CD14-positive monocyte (primary cell): Measurements from ENCODE around the gene RASL11B. TPM values are rescaled to one million over a fixed set of nuclear protein-coding genes. Genes with fewer than 3 reads are reported as not detected.

ENCODE experiments used
- DNase-seq, 3 donors: peaks; one replicate each; pipeline ENCODE4 v3.0.0-alpha.2; 2011 to 2022
- H2AFZ ChIP-seq: 2 replicates; pipeline ENCODE4 v1.6.0; 2012; ENCODE audit warnings: mild to moderate bottlenecking, low read depth, low read length, inconsistent platforms; ENCODE audit not compliant: insufficient read depth, poor library complexity, severe bottlenecking
- H3K27ac ChIP-seq, 2 donors: 1 replicate in 1 of 2; 2 replicates in 1 of 2; pipeline ENCODE4 v1.5.1; 2012 to 2013; ENCODE audit warnings: low read length in 2 of 2, control low read depth in 1 of 2, inconsistent platforms in 1 of 2, low read depth in 1 of 2, mild to moderate bottlenecking in 1 of 2
- H3K27me3 ChIP-seq, 2 donors: one replicate each; pipeline versions ENCODE4 v1.6.0 to v1.6.1; 2011 to 2013; ENCODE audit warnings: low read length in 2 of 2; ENCODE audit not compliant: control insufficient read depth in 2 of 2, insufficient read depth in 2 of 2
- H3K36me3 ChIP-seq, 2 donors: replicated peaks in 1 of 2; 1 replicate in 1 of 2; 2 replicates in 1 of 2; pipeline versions ENCODE4 v1.5.1 to v1.6.1; 2012 to 2013; ENCODE audit warnings: low read length in 2 of 2, control low read depth in 1 of 2, inconsistent platforms in 1 of 2, mild to moderate bottlenecking in 1 of 2; ENCODE audit not compliant: insufficient read depth in 2 of 2, control insufficient read depth in 1 of 2
- H3K4me1 ChIP-seq, 2 donors: 1 replicate in 1 of 2; 2 replicates in 1 of 2; pipeline versions ENCODE4 v1.5.1 to v1.6.1; 2012 to 2013; ENCODE audit warnings: low read length in 2 of 2, control low read depth in 1 of 2, inconsistent platforms in 1 of 2, mild to moderate bottlenecking in 1 of 2, moderate library complexity in 1 of 2; ENCODE audit not compliant: insufficient read depth in 2 of 2, control insufficient read depth in 1 of 2
- H3K4me2 ChIP-seq: replicated peaks from 2 replicates; pipeline ENCODE3; 2012; ENCODE audit warnings: low read length, moderate library complexity, mild to moderate bottlenecking; ENCODE audit not compliant: poor library complexity, severe bottlenecking; ENCODE audit errors: extremely low read depth
- H3K4me3 ChIP-seq, 3 experiments: fragments of 200-600 bp in 1 of 3; sonication (generic) in 1 of 3; replicated peaks in 1 of 3; 1 replicate in 2 of 3; 2 replicates in 1 of 3; pipeline ENCODE4 v1.5.1; 2011 to 2013; ENCODE audit warnings: low read length in 3 of 3, mild to moderate bottlenecking in 3 of 3, control low read depth in 2 of 3, low read depth in 2 of 3, inconsistent platforms in 1 of 3, moderate library complexity in 1 of 3
- H3K79me2 ChIP-seq: 2 replicates; pipeline ENCODE4 v1.6.0; 2012; ENCODE audit warnings: mild to moderate bottlenecking, control low read depth, inconsistent platforms, low read length, moderate library complexity; ENCODE audit not compliant: insufficient read depth
- H3K9ac ChIP-seq: 2 replicates; pipeline ENCODE4 v1.6.0; 2017; ENCODE audit warnings: low read length, mild to moderate bottlenecking; ENCODE audit not compliant: insufficient read depth, poor library complexity, severe bottlenecking
- H3K9me3 ChIP-seq, 2 donors: replicated peaks in 1 of 2; 1 replicate in 1 of 2; 2 replicates in 1 of 2; pipeline versions ENCODE4 v1.5.1 to v1.6.1; 2012 to 2013; ENCODE audit warnings: low read length in 2 of 2, control low read depth in 1 of 2; ENCODE audit not compliant: control insufficient read depth in 1 of 2, insufficient read depth in 1 of 2
- H4K20me1 ChIP-seq: 2 replicates; pipeline ENCODE4 v1.6.0; 2012; ENCODE audit warnings: mild to moderate bottlenecking, low read length, control low read depth, moderate library complexity; ENCODE audit not compliant: insufficient read depth
- H3K27ac Mint-ChIP-seq, 7 donors: one replicate each; pipeline ENCODE4 v1.8.0; 2020; ENCODE audit warnings: mild to moderate bottlenecking in 7 of 7, mixed read lengths in 7 of 7, moderate library complexity in 6 of 7, inconsistent platforms in 2 of 7
- H3K27me3 Mint-ChIP-seq, 3 donors: one replicate each; pipeline ENCODE4 v1.8.0; 2021 to 2022; ENCODE audit warnings: low read depth in 3 of 3, mild to moderate bottlenecking in 3 of 3, mixed read lengths in 3 of 3, moderate library complexity in 3 of 3, inconsistent platforms in 1 of 3
- H3K36me3 Mint-ChIP-seq, 2 donors: one replicate each; pipeline ENCODE4 v1.8.0; 2020; ENCODE audit warnings: mixed read lengths in 2 of 2, inconsistent platforms in 1 of 2, mild to moderate bottlenecking in 1 of 2
- H3K4me1 Mint-ChIP-seq: one replicate; pipeline ENCODE4 v1.8.0; 2020; ENCODE audit warnings: mild to moderate bottlenecking, mixed read lengths
- H3K4me3 Mint-ChIP-seq, 2 donors: one replicate each; pipeline ENCODE4 v1.8.0; 2020; ENCODE audit warnings: mild to moderate bottlenecking in 2 of 2, mixed read lengths in 2 of 2, moderate library complexity in 1 of 2
- H3K9me3 Mint-ChIP-seq, 7 donors: one replicate each; pipeline ENCODE4 v1.8.0; 2020 to 2022; ENCODE audit warnings: mixed read lengths in 7 of 7, mild to moderate bottlenecking in 6 of 7, moderate library complexity in 6 of 7, inconsistent platforms in 2 of 7
- CTCF ChIP-seq: fragments of 200-600 bp; IDR thresholded peaks from one replicate; pipeline ENCODE4 v1.8.0; 2022; ENCODE audit warnings: antibody characterized with exemption, mild to moderate bottlenecking
- WGBS: methylation state at CpG from one replicate; pipeline ENCODE4 v1.1.5; 2013; ENCODE audit warnings: missing lambda C conversion rate; ENCODE audit not compliant: insufficient coverage; 5-methylcytosine and 5-hydroxymethylcytosine counted together
- intact Hi-C, 2 donors: fragments of 100-400 bp; cut with micrococcal nuclease; formaldehyde crosslinking; loops; one replicate each; pipeline versions ENCODE4 v1.15.0 to v1.15.1; 2023
- polyA plus RNA-seq, 3 donors: library from polyadenylated mRNA; depleted of rRNA in 1 of 3; unstranded in 2 of 3; stranded (reverse) in 1 of 3; fragments of 300-500 nt in 2 of 3; fragments of >200 nt in 1 of 3; fragmentation: Illumina TruSeq in 2 of 3; gene quantifications; 1 replicate in 2 of 3; 2 replicates in 1 of 3; pipeline ENCODE4 v1.2.3, GENCODE V29; 2012 to 2021

The RASL11B gene
- polyA plus RNA-seq, 3 donors: not detected

DNA sequence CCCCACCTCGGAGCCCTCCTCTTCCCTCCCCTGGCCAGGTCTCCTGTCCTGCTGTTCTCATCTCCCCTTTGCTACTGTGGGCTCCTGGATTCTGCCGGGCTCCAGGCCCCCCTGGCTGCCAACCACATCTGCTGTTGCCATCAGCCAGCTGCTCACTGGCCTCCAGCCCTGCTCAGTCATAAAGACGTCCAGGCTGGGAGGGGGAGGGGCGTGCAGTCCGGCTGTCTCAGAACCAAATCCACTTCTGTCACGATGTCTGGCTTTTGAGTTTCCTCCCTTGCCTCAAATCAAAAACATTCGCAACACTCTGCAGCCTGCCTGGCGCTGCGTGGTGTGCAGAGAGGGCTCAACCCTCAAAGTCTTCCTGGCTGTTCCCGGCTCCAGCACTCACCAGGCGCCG lies 7.1 kb downstream of the RASL11B start:
- H3K27me3 Mint-ChIP-seq: peaks cover 0 to 4% (median 2%) of the 10 kb centered on the region in 3 donors
- H3K27ac ChIP-seq: no peak overlapping the region

DNA sequence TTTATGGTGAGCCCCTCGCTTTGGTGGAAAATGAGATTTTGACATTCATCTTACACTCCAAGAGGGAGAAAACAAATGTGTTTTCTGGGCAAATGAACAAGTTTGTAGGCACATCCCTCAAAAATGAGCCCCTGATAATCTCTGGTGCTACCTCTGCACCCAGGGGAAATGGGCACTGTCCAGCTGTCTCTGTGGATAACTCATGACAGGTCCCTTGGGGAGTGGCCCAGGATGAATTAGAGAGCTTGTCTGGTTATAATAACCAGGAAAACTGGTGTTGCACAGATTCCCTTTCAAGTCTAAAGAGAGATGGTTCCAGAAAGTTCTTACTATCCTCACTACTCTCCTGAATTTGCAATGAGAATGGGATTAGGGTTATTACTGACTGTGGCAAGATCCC lies 7.5 kb downstream of the RASL11B start:
- Histone ChIP-seq H3K4me3 (no peak overlapping the region), H3K79me2 (no peaks in the 10 kb centered on the region), H4K20me1 (no peaks in the 10 kb centered on the region), H3K27ac (no peak overlapping the region), H3K4me2 (no peak overlapping the region), H2AFZ (no peak overlapping the region), H3K36me3 (no peaks in the 10 kb centered on the region), H3K9me3 (no peaks in the 10 kb centered on the region), H3K27me3 (no peaks in the 10 kb centered on the region), H3K9ac (no peak overlapping the region), H3K4me1 (no peaks in the 10 kb centered on the region)
- no CpG with 5 or more reads among the region's 1 CpG for WGBS
- Mint-ChIP-seq H3K27me3 (peaks cover 0 to 4% (median 2%) of the 10 kb centered on the region in 3 donors), H3K9me3 (no peaks in the 10 kb centered on the region), H3K4me3 (no peak overlapping the region), H3K36me3 (peaks cover 12 to 15% of the 10 kb centered on the region in 2 donors), H3K27ac (no peak overlapping the region), H3K4me1 (no peaks in the 10 kb centered on the region)
- intact Hi-C loops: no loop called here
- no peak for DNase-seq
- no peak for TF ChIP-seq CTCF

More for the DNA sequence above, 7.1 kb downstream of the RASL11B start:
- H3K27ac Mint-ChIP-seq: no peak overlapping the region
- peaks cover 12 to 15% of the 10 kb centered on the region in 2 donors for H3K36me3 Mint-ChIP-seq
- Histone ChIP-seq H3K27me3 (no peaks in the 10 kb centered on the region), H2AFZ (no peak overlapping the region), H3K36me3 (no peaks in the 10 kb centered on the region), H4K20me1 (no peaks in the 10 kb centered on the region), H3K4me3 (no peak overlapping the region), H3K9ac (no peak overlapping the region), H3K9me3 (no peaks in the 10 kb centered on the region), H3K4me2 (no peak overlapping the region), H3K79me2 (no peaks in the 10 kb centered on the region), H3K4me1 (no peaks in the 10 kb centered on the region)
- H3K4me3 Mint-ChIP-seq: no peak overlapping the region
- DNase-seq: no peak
- intact Hi-C loops: no loop called here
- TF ChIP-seq CTCF: no peak
- WGBS: 87% methylated on average over 7 of the region's 12 CpGs
- H3K9me3 Mint-ChIP-seq: no peaks in the 10 kb centered on the region
- no peaks in the 10 kb centered on the region for H3K4me1 Mint-ChIP-seq
